ENCODE results near the gene TMEM150C.

TMEM150C gene

GRCh38 chr4:82491251-82491960, 70.4 kb downstream of the TMEM150C start:
- DNase-seq (ENCODE audit: low spot score), result no peak
- TF ChIP-seq, protein P1, sequence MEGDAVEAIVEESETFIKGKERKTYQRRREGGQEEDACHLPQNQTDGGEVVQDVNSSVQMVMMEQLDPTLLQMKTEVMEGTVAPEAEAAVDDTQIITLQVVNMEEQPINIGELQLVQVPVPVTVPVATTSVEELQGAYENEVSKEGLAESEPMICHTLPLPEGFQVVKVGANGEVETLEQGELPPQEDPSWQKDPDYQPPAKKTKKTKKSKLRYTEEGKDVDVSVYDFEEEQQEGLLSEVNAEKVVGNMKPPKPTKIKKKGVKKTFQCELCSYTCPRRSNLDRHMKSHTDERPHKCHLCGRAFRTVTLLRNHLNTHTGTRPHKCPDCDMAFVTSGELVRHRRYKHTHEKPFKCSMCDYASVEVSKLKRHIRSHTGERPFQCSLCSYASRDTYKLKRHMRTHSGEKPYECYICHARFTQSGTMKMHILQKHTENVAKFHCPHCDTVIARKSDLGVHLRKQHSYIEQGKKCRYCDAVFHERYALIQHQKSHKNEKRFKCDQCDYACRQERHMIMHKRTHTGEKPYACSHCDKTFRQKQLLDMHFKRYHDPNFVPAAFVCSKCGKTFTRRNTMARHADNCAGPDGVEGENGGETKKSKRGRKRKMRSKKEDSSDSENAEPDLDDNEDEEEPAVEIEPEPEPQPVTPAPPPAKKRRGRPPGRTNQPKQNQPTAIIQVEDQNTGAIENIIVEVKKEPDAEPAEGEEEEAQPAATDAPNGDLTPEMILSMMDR (IDR thresholded peaks at IDR 0.05), result no peak
- H3K27ac ChIP-seq, result no peak overlapping the region
- H3K4me3 ChIP-seq, result no peak overlapping the region

DNA sequence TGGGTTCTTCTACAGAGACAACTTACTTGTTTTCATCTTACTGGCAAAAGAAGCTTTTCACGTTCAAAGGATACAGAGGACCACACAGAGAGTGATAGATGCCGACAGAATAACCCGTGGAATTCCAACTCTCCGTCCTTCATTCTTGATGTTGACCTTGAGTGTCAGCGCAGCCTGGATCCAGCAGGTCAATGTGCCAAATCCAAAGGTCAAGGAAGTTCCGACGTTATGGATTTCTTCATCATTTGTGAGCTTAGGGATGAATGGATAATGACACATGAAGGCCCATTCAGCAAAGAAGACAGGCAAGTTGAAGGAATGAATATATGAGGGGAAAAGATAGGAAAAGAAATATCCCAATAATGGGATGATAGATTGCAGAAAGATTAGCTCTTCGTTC, 71.8 kb downstream of the TMEM150C start:
- TF ChIP-seq, protein P1 (IDR thresholded peaks at IDR 0.05), result no peak
- no peak overlapping the region for H3K27ac ChIP-seq
- no peak overlapping the region for H3K4me3 ChIP-seq
- no peak for DNase-seq (ENCODE audit: low spot score)

GRCh38 chr4:82489076-82489475, 72.7 kb downstream of the TMEM150C start:
- no peak overlapping the region for H3K4me3 ChIP-seq
- H3K27ac ChIP-seq, result no peak overlapping the region
- TF ChIP-seq, protein P1 (IDR thresholded peaks at IDR 0.05), result no peak
- no peak for DNase-seq (ENCODE audit: low spot score)

DNA sequence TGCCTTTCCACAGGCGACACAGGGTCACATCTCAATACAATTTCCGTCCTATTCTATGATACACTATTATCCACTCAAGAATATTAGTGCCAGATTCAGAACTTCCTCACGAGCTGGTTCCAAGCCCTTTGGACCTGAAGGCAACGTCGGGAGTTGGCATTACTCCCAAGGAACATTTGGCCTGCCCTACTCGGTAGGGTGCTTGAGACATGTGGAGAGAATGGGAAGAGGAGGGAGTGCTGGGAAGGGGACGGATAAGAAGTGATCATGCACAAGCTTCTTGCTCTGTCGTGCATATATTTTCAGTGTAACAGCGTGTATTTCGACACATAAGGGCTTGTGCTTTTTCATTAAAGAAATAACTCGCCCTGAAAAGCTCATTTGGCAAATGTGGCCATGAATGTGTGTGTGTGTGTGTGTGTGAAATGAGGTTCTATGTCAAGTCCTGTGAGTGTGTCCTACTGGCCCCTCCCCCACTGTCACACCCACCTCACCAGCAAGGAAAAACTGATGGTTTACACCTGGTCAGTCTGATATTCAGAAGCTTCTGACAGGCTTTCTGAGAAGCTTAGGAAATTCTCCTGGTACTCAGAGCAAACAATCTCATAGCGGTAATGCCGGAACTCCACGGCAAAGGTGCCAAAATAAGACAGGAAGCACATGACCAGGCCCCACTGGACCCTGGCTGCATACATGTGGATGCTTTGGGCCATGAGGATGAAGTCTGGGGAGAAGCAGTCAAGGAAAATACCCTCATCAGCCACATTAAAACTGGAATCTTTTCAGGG, 76.6 kb downstream of the TMEM150C start:
- H3K27ac ChIP-seq, result no peak overlapping the region
- TF ChIP-seq, protein P1 (IDR thresholded peaks at IDR 0.05), result no peak
- DNase-seq (ENCODE audit: low spot score), result no peak
- H3K4me3 ChIP-seq, result no peak overlapping the region

DNA sequence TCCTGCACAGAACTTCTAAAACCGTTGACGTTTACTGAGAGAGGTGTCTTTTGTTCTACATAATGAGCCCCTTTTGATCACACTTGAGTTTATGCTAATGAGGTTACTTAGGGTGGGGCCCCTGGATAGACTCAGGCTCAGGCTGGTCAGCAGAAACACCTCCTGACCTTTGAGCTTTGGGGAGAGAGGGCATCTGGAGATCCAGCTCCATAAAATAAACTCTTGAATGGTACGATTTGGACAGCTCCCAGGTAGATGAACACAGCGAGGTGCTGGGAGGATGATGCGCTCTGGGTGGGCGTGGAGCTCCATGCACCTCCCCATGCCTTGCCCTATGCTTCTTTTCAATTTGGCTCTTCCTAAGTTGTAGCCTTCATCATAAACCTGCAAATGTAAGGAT, 79.4 kb downstream of the TMEM150C start:
- Histone ChIP-seq H3K4me3 (no peak overlapping the region), H3K27ac (no peak overlapping the region)
- TF ChIP-seq, protein P1 (IDR thresholded peaks at IDR 0.05), result no peak
- DNase-seq (ENCODE audit: low spot score), result no peak

DNA sequence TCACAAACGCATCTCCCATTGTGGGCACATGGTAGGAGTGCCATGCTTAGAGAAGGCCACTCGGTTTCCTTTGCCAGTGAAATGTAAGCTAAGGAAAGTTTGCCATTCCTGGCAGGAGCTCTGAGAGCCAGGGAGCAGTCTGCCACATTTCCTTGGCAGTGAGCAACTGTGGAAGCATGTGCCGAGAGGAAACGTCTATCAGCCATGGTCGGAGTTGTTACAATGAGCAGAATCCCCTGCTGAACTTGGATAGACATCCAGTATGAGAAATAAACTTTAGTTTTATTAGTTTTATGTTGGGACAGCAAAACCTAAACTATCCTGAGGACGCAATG, 80.3 kb downstream of the TMEM150C start:
- Histone ChIP-seq H3K4me3 (no peak overlapping the region), H3K27ac (no peak overlapping the region)
- TF ChIP-seq, protein P1 (IDR thresholded peaks at IDR 0.05), result no peak
- DNase-seq (ENCODE audit: low spot score), result no peak

Measured in coronary artery (tissue), 2 donors.